GM18519 (cell line): ENCODE measurements around the gene GPR143.
"Not testable (repeated sequence)": the region's sequence is repeated elsewhere in the genome, so short reads cannot be mapped to it uniquely, and the experiment has no call there.

Experiments
- ATAC-seq: cut with Tn5 transposase; IDR thresholded peaks from one replicate; pipeline ENCODE4 v1.9.1; 2021; ENCODE audit warnings: mild to moderate bottlenecking, moderate library complexity; ENCODE audit not compliant: unreplicated experiment, low FRiP score

GPR143 gene

GRCh38 chrX:9765737-9766097, at the start of gene GPR143:
Gene GPR143, minus strand, starts transcription at chrX:9765847. Its CDS starts 30 bp downstream, at chrX:9765817.
- no peak for ATAC-seq

- not testable (repeated sequence) for ATAC-seq
Observed at GRCh38 chrX:9811086-9811485, 45.4 kb upstream of the GPR143 start.

- ATAC-seq = not testable (repeated sequence)
Observed at GRCh38 chrX:9809876-9810275, 44.2 kb upstream of the GPR143 start.

GRCh38 chrX:9807355-9808182, 41.9 kb upstream of the GPR143 start:
- no peak for ATAC-seq

GRCh38 chrX:9805956-9806355, 40.3 kb upstream of the GPR143 start:
- no peak for ATAC-seq

- ATAC-seq = no peak
Observed at GRCh38 chrX:9804444-9804843, 38.8 kb upstream of the GPR143 start.

- no peak for ATAC-seq
Observed at GRCh38 chrX:9802737-9803136, 37.1 kb upstream of the GPR143 start.

- ATAC-seq = no peak
Observed at GRCh38 chrX:9797384-9798360, 32.0 kb upstream of the GPR143 start.

GRCh38 chrX:9794495-9794894, 28.8 kb upstream of the GPR143 start:
- ATAC-seq = no peak

- ATAC-seq = no peak
Observed at GRCh38 chrX:9790866-9791265, 25.2 kb upstream of the GPR143 start.

GRCh38 chrX:9789555-9789954, 23.9 kb upstream of the GPR143 start:
- ATAC-seq = no peak

GRCh38 chrX:9788911-9789310, 23.3 kb upstream of the GPR143 start:
- no peak for ATAC-seq

- no peak for ATAC-seq
Observed at GRCh38 chrX:9786798-9787635, 21.4 kb upstream of the GPR143 start.

GRCh38 chrX:9785944-9786797, 20.5 kb upstream of the GPR143 start, which contains the start of gene SHROOM2:
Gene SHROOM2, plus strand, starts transcription at chrX:9786429. Its CDS starts 117 bp downstream, at chrX:9786546.
- ATAC-seq = no peak

GRCh38 chrX:9785254-9785943, 19.8 kb upstream of the GPR143 start:
- no peak for ATAC-seq

- ATAC-seq = no peak
Observed at GRCh38 chrX:9784332-9784731, 18.7 kb upstream of the GPR143 start.

GRCh38 chrX:9781941-9782340, 16.3 kb upstream of the GPR143 start:
- no peak for ATAC-seq

- ATAC-seq = no peak
Observed at GRCh38 chrX:9775930-9776329, 10.3 kb upstream of the GPR143 start.

GRCh38 chrX:9772943-9773342, 7.3 kb upstream of the GPR143 start:
- no peak for ATAC-seq
